Activated B cell treated with CpG ODN at 0.5 μM for 24 hours (primary cell): ENCODE results near the gene EVPLL. TPM values are rescaled to one million over a fixed set of nuclear protein-coding genes. Genes with fewer than 3 reads are reported as not detected.
"Not testable (repeated sequence)": the region's sequence is repeated elsewhere in the genome, so short reads cannot be mapped to it uniquely, and the experiment has no call there.

Experiments
- ATAC-seq: fragments of 200-7000 bp; cut with Tn5 transposase; one replicate; pipeline ENCODE4 v1.10.0; 2021; ENCODE audit warnings: low read depth, mild to moderate bottlenecking, moderate library complexity
- CTCF ChIA-PET: fragments of 350-600 bp; sonication (Branson Sonifier 250); formaldehyde crosslinking; loops from one replicate; lab custom pipeline; 2021; ENCODE audit warnings: antibody characterized with exemption; lab: Charles Lee
- POLR2A ChIA-PET: fragments of 350-600 bp; sonication (Branson Sonifier 250); formaldehyde crosslinking; loops from one replicate; lab custom pipeline; 2021; ENCODE audit warnings: antibody characterized with exemption; lab: Charles Lee
- DNase-seq: peaks from one replicate; pipeline ENCODE4 v3.0.0; 2022
- H3K27ac Mint-ChIP-seq: one replicate; pipeline ENCODE4 v1.8.0; 2020; ENCODE audit warnings: mixed read lengths
- H3K27me3 Mint-ChIP-seq: one replicate; pipeline ENCODE4 v1.8.0; 2021; ENCODE audit warnings: mixed read lengths
- H3K36me3 Mint-ChIP-seq: one replicate; pipeline ENCODE4 v1.8.0; 2021; ENCODE audit warnings: low read depth, mixed read lengths
- H3K4me1 Mint-ChIP-seq: one replicate; pipeline ENCODE4 v1.8.0; 2021; ENCODE audit warnings: mixed read lengths
- H3K4me3 Mint-ChIP-seq: one replicate; pipeline ENCODE4 v1.8.0; 2020; ENCODE audit warnings: mild to moderate bottlenecking, mixed read lengths
- H3K9me3 Mint-ChIP-seq: one replicate; pipeline ENCODE4 v1.8.0; 2020; ENCODE audit warnings: mixed read lengths
- CTCF ChIP-seq: fragments of 200-600 bp; IDR thresholded peaks from one replicate; pipeline ENCODE4 v1.8.0; 2022; ENCODE audit warnings: antibody characterized with exemption, mild to moderate bottlenecking
- intact Hi-C: fragments of 100-400 bp; cut with micrococcal nuclease; formaldehyde crosslinking; loops from one replicate; pipeline ENCODE4 v1.15.1; 2024
- total RNA-seq: library from RNA; stranded (reverse); gene quantifications from 2 replicates; pipeline ENCODE4 v1.2.3, GENCODE V29; 2022

EVPLL gene
- total RNA-seq, 1 donor from 2014 or later, result not detected

GRCh38 chr17:18368946-18369345 lies 8.6 kb upstream of the EVPLL start:
- ATAC-seq (no peak), DNase-seq (no peak)
- no peak for TF ChIP-seq CTCF
- no peaks in the 10 kb centered on the region for H3K4me1 Mint-ChIP-seq
- H3K27me3 Mint-ChIP-seq, result peaks cover 4% of the 10 kb centered on the region
- H3K36me3 Mint-ChIP-seq, result no peaks in the 10 kb centered on the region
- peaks cover 2% of the 10 kb centered on the region for H3K9me3 Mint-ChIP-seq
- CTCF ChIA-PET, result no interaction called here
- POLR2A ChIA-PET, result no interaction called here
- intact Hi-C loops, result no loop called here
- no peak overlapping the region for H3K27ac Mint-ChIP-seq
- H3K4me3 Mint-ChIP-seq, result no peak overlapping the region

DNA sequence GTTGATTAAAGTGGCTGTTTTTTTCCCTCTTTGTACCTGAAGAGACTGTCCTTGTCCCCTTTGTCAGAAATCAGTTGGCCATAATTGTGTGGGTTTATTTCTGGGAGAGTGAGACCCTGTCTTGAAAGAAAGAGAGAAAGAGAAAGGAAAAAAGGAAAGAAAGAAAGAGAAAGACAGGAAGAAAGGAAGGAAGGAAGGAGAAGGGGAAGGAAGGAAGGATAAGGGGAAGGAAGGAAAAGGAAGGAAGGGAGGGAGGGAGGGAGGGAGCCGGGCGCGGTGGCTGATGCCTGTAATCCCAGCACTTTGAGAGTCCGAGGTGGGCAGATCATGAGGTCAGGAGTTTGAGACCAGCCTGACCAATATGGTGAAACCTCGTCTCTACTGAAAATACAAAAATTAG lies 6.8 kb upstream of the EVPLL start:
- ATAC-seq, result no peak
- peaks cover 4% of the 10 kb centered on the region for H3K27me3 Mint-ChIP-seq
- H3K9me3 Mint-ChIP-seq, result peaks cover 4% of the 10 kb centered on the region
- intact Hi-C loops, result no loop called here
- CTCF ChIA-PET, result no interaction called here
- no peak overlapping the region for H3K27ac Mint-ChIP-seq
- TF ChIP-seq CTCF, result no peak
- no peaks in the 10 kb centered on the region for H3K4me1 Mint-ChIP-seq
- POLR2A ChIA-PET, result no interaction called here
- H3K4me3 Mint-ChIP-seq, result no peak overlapping the region
- DNase-seq, result no peak
- no peaks in the 10 kb centered on the region for H3K36me3 Mint-ChIP-seq

DNA sequence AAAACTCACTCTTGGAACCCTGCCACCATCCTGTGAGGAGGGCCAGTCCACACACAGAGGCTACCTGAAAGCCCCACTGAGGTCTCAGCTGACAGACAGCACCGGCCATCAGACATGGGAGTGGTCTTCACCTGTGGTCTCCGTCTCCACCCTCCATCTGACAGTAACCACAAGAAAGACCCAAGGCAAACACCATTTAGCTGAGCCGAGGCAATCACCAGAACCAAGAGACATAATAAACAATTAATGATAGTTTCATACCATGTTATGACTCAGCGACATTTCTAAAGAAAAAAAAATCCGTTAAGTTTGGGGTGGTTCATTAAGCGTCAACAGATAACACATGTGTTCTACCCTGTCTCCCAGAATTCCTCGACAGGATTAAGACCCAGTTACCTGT lies 6.1 kb upstream of the EVPLL start:
- Mint-ChIP-seq H3K27ac (no peak overlapping the region), H3K9me3 (peaks cover 4% of the 10 kb centered on the region), H3K4me1 (no peaks in the 10 kb centered on the region), H3K27me3 (peaks cover 4% of the 10 kb centered on the region), H3K4me3 (no peak overlapping the region), H3K36me3 (no peaks in the 10 kb centered on the region)
- ATAC-seq (no peak), DNase-seq (no peak)
- no peak for TF ChIP-seq CTCF
- CTCF ChIA-PET, result no interaction called here
- POLR2A ChIA-PET, result no interaction called here
- intact Hi-C loops, result no loop called here

- ATAC-seq, H3K27me3 Mint-ChIP-seq, DNase-seq, CTCF ChIA-PET, intact Hi-C loops, POLR2A ChIA-PET, H3K27ac Mint-ChIP-seq, H3K4me1 Mint-ChIP-seq, H3K9me3 Mint-ChIP-seq, H3K4me3 Mint-ChIP-seq, H3K36me3 Mint-ChIP-seq: not testable (repeated sequence)
Observed at GRCh38 chr17:18373181-18373580, 4.4 kb upstream of the EVPLL start.

DNA sequence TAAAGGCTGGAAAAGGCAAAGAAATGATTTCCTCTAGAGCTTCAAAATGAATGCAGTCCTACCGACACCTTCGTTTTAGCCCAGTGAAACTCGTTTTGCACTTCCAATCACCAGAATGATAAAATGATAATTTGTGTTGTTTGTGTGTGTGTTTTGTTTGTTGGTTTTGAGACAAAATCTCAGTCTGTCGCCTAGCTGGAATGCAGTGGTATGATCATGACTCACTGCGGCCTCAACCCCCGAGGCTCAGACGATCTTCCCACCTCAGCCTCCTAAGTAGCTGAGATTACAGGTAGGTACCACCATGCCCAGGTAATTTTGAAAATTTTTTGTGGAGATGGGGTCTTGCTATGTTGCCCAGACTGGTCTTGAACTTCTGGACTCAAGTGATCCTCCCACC lies 3.4 kb upstream of the EVPLL start:
- H3K4me3 Mint-ChIP-seq, result no peak overlapping the region
- intact Hi-C loops, result no loop called here
- ChIA-PET CTCF (no interaction called here), POLR2A (no interaction called here)
- H3K9me3 Mint-ChIP-seq, result peaks cover 4% of the 10 kb centered on the region
- no peak for TF ChIP-seq CTCF
- H3K4me1 Mint-ChIP-seq, result peaks cover 7% of the 10 kb centered on the region
- H3K27ac Mint-ChIP-seq, result no peak overlapping the region
- DNase-seq (no peak), ATAC-seq (no peak)
- H3K27me3 Mint-ChIP-seq, result peaks cover 4% of the 10 kb centered on the region
- no peaks in the 10 kb centered on the region for H3K36me3 Mint-ChIP-seq

DNA sequence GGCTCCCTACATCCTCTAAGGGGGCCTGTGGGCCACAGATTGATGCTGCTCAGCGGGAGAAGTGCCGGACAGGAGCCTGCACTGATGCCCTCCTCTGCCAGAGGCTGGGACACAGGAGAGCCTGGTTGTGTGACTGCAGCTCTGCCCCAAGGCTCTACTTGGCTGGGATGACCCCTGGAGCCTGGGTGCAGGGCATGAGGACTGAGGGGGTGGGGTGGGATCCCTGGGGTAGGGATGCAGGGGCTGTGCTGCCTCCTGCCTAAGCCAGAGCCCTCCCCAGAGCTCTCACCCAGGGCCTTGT lies 577 bp downstream of the EVPLL start:
- TF ChIP-seq CTCF, result no peak
- H3K9me3 Mint-ChIP-seq, result peaks cover 4% of the 10 kb centered on the region
- ChIA-PET POLR2A (no interaction called here), CTCF (no interaction called here)
- ATAC-seq (no peak), DNase-seq (no peak)
- H3K4me3 Mint-ChIP-seq, result no peak overlapping the region
- peaks cover 21% of the 10 kb centered on the region for H3K27me3 Mint-ChIP-seq
- H3K4me1 Mint-ChIP-seq, result peaks cover 15% of the 10 kb centered on the region
- no peaks in the 10 kb centered on the region for H3K36me3 Mint-ChIP-seq
- no peak overlapping the region for H3K27ac Mint-ChIP-seq
- intact Hi-C loops, result no loop called here

- CTCF ChIA-PET, H3K4me3 Mint-ChIP-seq, H3K9me3 Mint-ChIP-seq, intact Hi-C loops, ATAC-seq, H3K36me3 Mint-ChIP-seq, POLR2A ChIA-PET, H3K27ac Mint-ChIP-seq, DNase-seq: not testable (repeated sequence)
- H3K27me3 Mint-ChIP-seq, result peaks cover 21% of the 10 kb centered on the region
- H3K4me1 Mint-ChIP-seq, result peaks cover 15% of the 10 kb centered on the region
Observed at GRCh38 chr17:18378614-18379013, 1.0 kb downstream of the EVPLL start.
